Fibroblast of lung (primary cell): ENCODE measurements around the gene MLXIPL. TPM values are rescaled to one million over a fixed set of nuclear protein-coding genes. Genes with fewer than 3 reads are reported as not detected.
A peak's percentile ranks its signal among the peaks of the same experiment; 100 is the strongest.
"Not testable (repeated sequence)": the region's sequence is repeated elsewhere in the genome, so short reads cannot be mapped to it uniquely, and the experiment has no call there.

Experiments used
- DNase-seq, 2 donors: peaks; one replicate each; pipeline versions ENCODE4 v3.0.0 to v3.0.0-alpha.2; 2010; ENCODE audit warnings: low read depth in 2 of 2
- H2AFZ ChIP-seq: 2 replicates; pipeline ENCODE4 v1.5.1; 2012; ENCODE audit warnings: low read length, control low read depth, inconsistent platforms
- H3K27ac ChIP-seq: 2 replicates; pipeline ENCODE4 v1.5.1; 2011; ENCODE audit warnings: low read length, control low read depth; ENCODE audit not compliant: insufficient read depth
- H3K27me3 ChIP-seq: 2 replicates; pipeline ENCODE4 v1.5.1; 2011; ENCODE audit warnings: mild to moderate bottlenecking, low read length; ENCODE audit not compliant: control insufficient read depth, insufficient read depth
- H3K36me3 ChIP-seq: 2 replicates; pipeline ENCODE4 v1.5.1; 2011; ENCODE audit warnings: low read length; ENCODE audit not compliant: control insufficient read depth, insufficient read depth
- H3K4me1 ChIP-seq: 2 replicates; pipeline ENCODE4 v1.5.1; 2011; ENCODE audit warnings: low read length; ENCODE audit not compliant: control insufficient read depth, insufficient read depth; ENCODE audit errors: extremely low read depth
- H3K4me2 ChIP-seq: 2 replicates; pipeline ENCODE4 v1.5.1; 2011; ENCODE audit warnings: low read length, control low read depth; ENCODE audit not compliant: insufficient read depth; ENCODE audit errors: extremely low read depth
- H3K4me3 ChIP-seq, 4 experiments: fragments of 200-600 bp in 1 of 4; sonication (generic) in 1 of 4; replicated peaks in 1 of 4; 2 replicates each; pipeline ENCODE4 v1.5.1; 2011 to 2016; ENCODE audit warnings: low read length in 4 of 4, low read depth in 3 of 4, mild to moderate bottlenecking in 3 of 4, control low read depth in 2 of 4, inconsistent platforms in 1 of 4, mixed read lengths in 1 of 4; ENCODE audit not compliant: insufficient read depth in 1 of 4; ENCODE audit errors: control extremely low read depth in 1 of 4
- H3K79me2 ChIP-seq: 2 replicates; pipeline ENCODE4 v1.5.1; 2012; ENCODE audit warnings: mild to moderate bottlenecking, low read length, inconsistent platforms; ENCODE audit not compliant: control insufficient read depth, insufficient read depth
- H3K9ac ChIP-seq: 2 replicates; pipeline ENCODE4 v1.5.1; 2011; ENCODE audit warnings: mild to moderate bottlenecking, low read length, control low read depth; ENCODE audit not compliant: insufficient read depth
- H3K9me3 ChIP-seq: 2 replicates; pipeline ENCODE4 v1.5.1; 2012; ENCODE audit warnings: low read depth, low read length; ENCODE audit not compliant: control insufficient read depth, insufficient read depth
- H4K20me1 ChIP-seq: 2 replicates; pipeline ENCODE4 v1.5.1; 2011; ENCODE audit warnings: low read length; ENCODE audit not compliant: control insufficient read depth, insufficient read depth; ENCODE audit errors: extremely low read depth
- CTCF ChIP-seq, 2 donors: IDR thresholded peaks in 1 of 2; conservative IDR thresholded peaks in 1 of 2; 1 replicate in 1 of 2; 2 replicates in 1 of 2; pipeline ENCODE4 v1.5.1; 2011 to 2012; ENCODE audit warnings: low read length in 2 of 2, control low read depth in 1 of 2, inconsistent platforms in 1 of 2, low read depth in 1 of 2, mild to moderate bottlenecking in 1 of 2
- EZH2 ChIP-seq: IDR thresholded peaks from 2 replicates; pipeline ENCODE4 v1.5.1; 2012; ENCODE audit warnings: low read length, control low read depth, mild to moderate bottlenecking; ENCODE audit errors: missing control alignments
- polyA plus RNA-seq, 2 donors: library from polyadenylated mRNA; depleted of rRNA in 1 of 2; stranded (reverse) in 1 of 2; unstranded in 1 of 2; fragments of >200 nt; gene quantifications; 2 replicates each; pipeline ENCODE4 v1.2.1, GENCODE V29; 2011 to 2012; ENCODE audit warnings: missing spikeins in 1 of 2
- total RNA-seq: library from RNA; depleted of rRNA; stranded (reverse); fragments of >200 nt; gene quantifications from 2 replicates; pipeline ENCODE4 v1.2.1, GENCODE V29; 2014

Gene MLXIPL
- total and polyA plus RNA-seq, 2 donors (not counting 1 experiment from before 2014, with no cell fraction given): not detected

GRCh38 chr7:73615886-73616285 is 8.4 kb downstream of the MLXIPL start:
- Histone ChIP-seq H3K27ac (no peak overlapping the region), H3K36me3 (no peaks in the 10 kb centered on the region), H3K27me3 (peaks cover 3% of the 10 kb centered on the region), H3K9ac (no peak overlapping the region), H3K4me3 (no peak overlapping the region), H3K4me2 (no peak overlapping the region), H2AFZ (no peak overlapping the region), H3K9me3 (no peaks in the 10 kb centered on the region), H4K20me1 (no peaks in the 10 kb centered on the region), H3K4me1 (no peaks in the 10 kb centered on the region), H3K79me2 (no peaks in the 10 kb centered on the region)
- TF ChIP-seq EZH2: no peak
- TF ChIP-seq CTCF (conservative IDR thresholded peaks at IDR 0.05 in 1 of 2, IDR thresholded peaks at IDR 0.05 in 1 of 2; ENCODE audit: low read depth in 1 of 2, low read length in 2 of 2): peak in 1 of 2 donors; percentile 18
- peak in 1 of 2 donors; percentile 21 for DNase-seq

- H2AFZ ChIP-seq, H3K9ac ChIP-seq, H3K4me3 ChIP-seq, H3K79me2 ChIP-seq, H3K9me3 ChIP-seq, H3K27ac ChIP-seq, H3K4me2 ChIP-seq, DNase-seq, H3K4me1 ChIP-seq, H3K36me3 ChIP-seq, H4K20me1 ChIP-seq, H3K27me3 ChIP-seq: not testable (repeated sequence)
These were observed 9.4 kb downstream of the MLXIPL start for GRCh38 chr7:73614937-73615336.

- DNase-seq: peak in 1 of 2 donors; percentile 25
- no peak overlapping the region for H3K4me3 ChIP-seq
- H3K36me3 ChIP-seq: no peaks in the 10 kb centered on the region
- H3K9me3 ChIP-seq: no peaks in the 10 kb centered on the region
- H3K27ac ChIP-seq: no peak overlapping the region
- H3K4me1 ChIP-seq: no peaks in the 10 kb centered on the region
- H3K27me3 ChIP-seq: peaks cover 3% of the 10 kb centered on the region
- H2AFZ ChIP-seq: no peak overlapping the region
- H3K9ac ChIP-seq: no peak overlapping the region
- H4K20me1 ChIP-seq: no peaks in the 10 kb centered on the region
- H3K79me2 ChIP-seq: no peaks in the 10 kb centered on the region
- no peak overlapping the region for H3K4me2 ChIP-seq
- TF ChIP-seq EZH2 (no peak), CTCF (conservative IDR thresholded peaks at IDR 0.05 in 1 of 2, IDR thresholded peaks at IDR 0.05 in 1 of 2; ENCODE audit: low read depth in 1 of 2, low read length in 2 of 2) (no peak)
These were observed 10.2 kb downstream of the MLXIPL start for GRCh38 chr7:73613954-73614735.
